ENCODE results near the gene CALML6.

CALML6 gene

GRCh38 chr1:1956586-1957532 lies 41.8 kb downstream of the CALML6 start:
- Histone ChIP-seq H3K9ac (ENCODE audit: low read length) (no peak overlapping the region), H3K4me3 (ENCODE audit: low read length) (no peak overlapping the region), H3K4me1 (ENCODE audit: control insufficient read depth, insufficient read depth, low read length) (peaks cover 20% of the 10 kb centered on the region), H3K36me3 (ENCODE audit: control insufficient read depth, insufficient read depth, low read length, severe bottlenecking) (no peaks in the 10 kb centered on the region), H3K9me3 (ENCODE audit: control insufficient read depth, low read length) (no peaks in the 10 kb centered on the region), H3K27me3 (replicated peaks; ENCODE audit: control insufficient read depth, insufficient read depth, low read length) (peaks cover 39% of the 10 kb centered on the region)
- no peak for DNase-seq (ENCODE audit: low read depth)

DNA sequence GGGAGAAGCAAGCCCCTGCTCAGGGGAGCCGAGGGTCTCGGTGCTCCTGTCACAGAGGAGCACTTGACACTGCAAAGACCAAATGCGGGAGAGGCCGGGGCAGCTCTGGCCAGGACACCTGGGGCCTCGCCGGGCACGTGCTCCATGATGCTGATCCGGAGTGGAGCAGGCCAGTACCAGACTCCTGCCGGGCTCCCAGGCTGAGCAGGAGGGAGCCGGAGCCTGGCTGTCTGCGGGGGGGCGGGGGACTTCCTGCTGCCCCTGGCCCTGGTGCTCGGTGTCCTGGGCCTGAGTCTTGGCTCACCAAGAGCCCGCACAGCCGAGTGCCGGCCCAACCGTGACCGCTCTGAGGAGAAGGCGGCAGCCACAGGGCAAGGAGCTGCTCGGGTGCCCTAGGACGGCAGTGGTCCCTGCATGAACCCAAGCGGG lies 42.5 kb downstream of the CALML6 start:
- Histone ChIP-seq H3K9me3 (ENCODE audit: control insufficient read depth, low read length) (peaks cover under 1% of the 10 kb centered on the region), H3K36me3 (ENCODE audit: control insufficient read depth, insufficient read depth, low read length, severe bottlenecking) (no peaks in the 10 kb centered on the region), H3K4me3 (ENCODE audit: low read length) (no peak overlapping the region), H3K4me1 (ENCODE audit: control insufficient read depth, insufficient read depth, low read length) (peaks cover 20% of the 10 kb centered on the region), H3K27me3 (replicated peaks; ENCODE audit: control insufficient read depth, insufficient read depth, low read length) (peaks cover 35% of the 10 kb centered on the region), H3K9ac (ENCODE audit: low read length) (no peak overlapping the region)
- DNase-seq (ENCODE audit: low read depth): no peak

DNA sequence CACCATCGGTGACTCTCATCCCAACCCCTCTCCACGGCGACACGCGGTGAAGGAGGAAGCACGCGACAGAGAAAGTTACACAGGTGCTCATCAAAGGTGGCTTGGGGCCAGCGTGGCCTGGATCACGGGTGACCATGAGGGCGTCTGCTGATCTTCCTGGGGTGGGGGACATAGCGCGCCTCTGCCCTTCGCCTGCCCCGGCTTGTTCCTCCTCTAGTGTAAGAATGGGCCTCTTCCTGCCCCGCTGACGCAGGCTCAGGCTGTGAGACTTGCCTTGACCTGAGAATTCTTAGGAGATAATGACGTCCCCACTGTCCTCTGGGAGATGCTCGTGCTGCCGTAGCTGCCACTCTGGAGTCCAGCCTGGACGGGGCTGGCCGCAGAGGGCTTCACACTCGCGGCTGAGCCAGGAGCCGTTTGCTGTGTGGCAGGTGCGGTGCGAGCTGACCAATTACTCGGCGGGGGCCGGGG lies 43.0 kb downstream of the CALML6 start:
- Histone ChIP-seq H3K4me3 (ENCODE audit: low read length) (no peak overlapping the region), H3K4me1 (ENCODE audit: control insufficient read depth, insufficient read depth, low read length) (peaks cover 20% of the 10 kb centered on the region), H3K36me3 (ENCODE audit: control insufficient read depth, insufficient read depth, low read length, severe bottlenecking) (no peaks in the 10 kb centered on the region), H3K27me3 (replicated peaks; ENCODE audit: control insufficient read depth, insufficient read depth, low read length) (peaks cover 37% of the 10 kb centered on the region), H3K9ac (ENCODE audit: low read length) (no peak overlapping the region), H3K9me3 (ENCODE audit: control insufficient read depth, low read length) (peaks cover 6% of the 10 kb centered on the region)
- DNase-seq (ENCODE audit: low read depth): no peak

GRCh38 chr1:1959459-1959839 lies 44.4 kb downstream of the CALML6 start:
- peaks cover 20% of the 10 kb centered on the region for H3K4me1 ChIP-seq (ENCODE audit: control insufficient read depth, insufficient read depth, low read length)
- peaks cover 37% of the 10 kb centered on the region for H3K27me3 ChIP-seq (replicated peaks; ENCODE audit: control insufficient read depth, insufficient read depth, low read length)
- H3K9ac ChIP-seq (ENCODE audit: low read length): no peak overlapping the region
- no peaks in the 10 kb centered on the region for H3K36me3 ChIP-seq (ENCODE audit: control insufficient read depth, insufficient read depth, low read length, severe bottlenecking)
- no peak for DNase-seq (ENCODE audit: low read depth)
- H3K4me3 ChIP-seq (ENCODE audit: low read length): no peak overlapping the region
- peaks cover 6% of the 10 kb centered on the region for H3K9me3 ChIP-seq (ENCODE audit: control insufficient read depth, low read length)

GRCh38 chr1:1959840-1960479 lies 44.9 kb downstream of the CALML6 start:
- peaks cover 42% of the 10 kb centered on the region for H3K27me3 ChIP-seq (replicated peaks; ENCODE audit: control insufficient read depth, insufficient read depth, low read length)
- H3K9me3 ChIP-seq (ENCODE audit: control insufficient read depth, low read length): peaks cover 6% of the 10 kb centered on the region
- H3K9ac ChIP-seq (ENCODE audit: low read length): no peak overlapping the region
- no peak overlapping the region for H3K4me3 ChIP-seq (ENCODE audit: low read length)
- peaks cover 20% of the 10 kb centered on the region for H3K4me1 ChIP-seq (ENCODE audit: control insufficient read depth, insufficient read depth, low read length)
- peak; percentile 66 for DNase-seq (ENCODE audit: low read depth)
- no peaks in the 10 kb centered on the region for H3K36me3 ChIP-seq (ENCODE audit: control insufficient read depth, insufficient read depth, low read length, severe bottlenecking)

GRCh38 chr1:1960480-1961196 lies 45.6 kb downstream of the CALML6 start:
- H3K9me3 ChIP-seq (ENCODE audit: control insufficient read depth, low read length): peaks cover 6% of the 10 kb centered on the region
- no peak overlapping the region for H3K4me3 ChIP-seq (ENCODE audit: low read length)
- H3K9ac ChIP-seq (ENCODE audit: low read length): no peak overlapping the region
- H3K4me1 ChIP-seq (ENCODE audit: control insufficient read depth, insufficient read depth, low read length): peaks cover 20% of the 10 kb centered on the region
- H3K27me3 ChIP-seq (replicated peaks; ENCODE audit: control insufficient read depth, insufficient read depth, low read length): peaks cover 47% of the 10 kb centered on the region
- no peak for DNase-seq (ENCODE audit: low read depth)
- no peaks in the 10 kb centered on the region for H3K36me3 ChIP-seq (ENCODE audit: control insufficient read depth, insufficient read depth, low read length, severe bottlenecking)

- peaks cover 43% of the 10 kb centered on the region for H3K27me3 ChIP-seq (replicated peaks; ENCODE audit: control insufficient read depth, insufficient read depth, low read length)
- no peak overlapping the region for H3K4me3 ChIP-seq (ENCODE audit: low read length)
- DNase-seq (ENCODE audit: low read depth): no peak
- H3K4me1 ChIP-seq (ENCODE audit: control insufficient read depth, insufficient read depth, low read length): peaks cover 20% of the 10 kb centered on the region
- H3K36me3 ChIP-seq (ENCODE audit: control insufficient read depth, insufficient read depth, low read length, severe bottlenecking): no peaks in the 10 kb centered on the region
- H3K9ac ChIP-seq (ENCODE audit: low read length): no peak overlapping the region
- peaks cover 6% of the 10 kb centered on the region for H3K9me3 ChIP-seq (ENCODE audit: control insufficient read depth, low read length)
These were observed 47.7 kb downstream of the CALML6 start for GRCh38 chr1:1962752-1963151.

DNA sequence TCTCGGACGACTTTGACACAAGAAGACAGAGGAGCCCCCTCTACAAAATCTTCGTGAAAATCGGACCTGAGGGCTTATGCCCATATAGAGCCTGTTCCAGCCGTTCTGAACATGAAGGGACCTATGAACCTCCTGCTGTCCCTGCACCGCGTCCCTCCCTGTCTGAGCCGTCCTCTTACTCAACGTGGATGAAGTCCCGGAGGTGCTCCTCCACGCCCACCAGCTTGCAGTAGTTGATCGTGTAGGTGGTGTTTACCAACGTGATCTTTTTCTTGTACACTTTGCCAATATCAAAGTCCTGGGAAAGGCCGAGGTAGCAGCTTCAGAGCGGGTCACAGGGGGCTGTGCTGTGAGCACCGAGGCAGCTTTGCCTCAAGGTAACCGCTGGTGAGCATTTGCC lies 48.5 kb downstream of the CALML6 start:
- Histone ChIP-seq H3K9ac (ENCODE audit: low read length) (no peak overlapping the region), H3K36me3 (ENCODE audit: control insufficient read depth, insufficient read depth, low read length, severe bottlenecking) (no peaks in the 10 kb centered on the region), H3K27me3 (replicated peaks; ENCODE audit: control insufficient read depth, insufficient read depth, low read length) (peaks cover 43% of the 10 kb centered on the region)

GRCh38 chr1:1964811-1965210 lies 49.8 kb downstream of the CALML6 start:
- DNase-seq (ENCODE audit: low read depth): no peak
- Histone ChIP-seq H3K36me3 (ENCODE audit: control insufficient read depth, insufficient read depth, low read length, severe bottlenecking) (no peaks in the 10 kb centered on the region), H3K9me3 (ENCODE audit: control insufficient read depth, low read length) (peaks cover 6% of the 10 kb centered on the region), H3K9ac (ENCODE audit: low read length) (no peak overlapping the region), H3K27me3 (replicated peaks; ENCODE audit: control insufficient read depth, insufficient read depth, low read length) (peaks cover 46% of the 10 kb centered on the region), H3K4me3 (ENCODE audit: low read length) (no peak overlapping the region), H3K4me1 (ENCODE audit: control insufficient read depth, insufficient read depth, low read length) (peaks cover 16% of the 10 kb centered on the region)

More for the DNA sequence above, 48.5 kb downstream of the CALML6 start:
- Histone ChIP-seq H3K9me3 (ENCODE audit: control insufficient read depth, low read length) (peaks cover 6% of the 10 kb centered on the region), H3K4me1 (ENCODE audit: control insufficient read depth, insufficient read depth, low read length) (peaks cover 20% of the 10 kb centered on the region), H3K4me3 (ENCODE audit: low read length) (no peak overlapping the region)
- no peak for DNase-seq (ENCODE audit: low read depth)

DNA sequence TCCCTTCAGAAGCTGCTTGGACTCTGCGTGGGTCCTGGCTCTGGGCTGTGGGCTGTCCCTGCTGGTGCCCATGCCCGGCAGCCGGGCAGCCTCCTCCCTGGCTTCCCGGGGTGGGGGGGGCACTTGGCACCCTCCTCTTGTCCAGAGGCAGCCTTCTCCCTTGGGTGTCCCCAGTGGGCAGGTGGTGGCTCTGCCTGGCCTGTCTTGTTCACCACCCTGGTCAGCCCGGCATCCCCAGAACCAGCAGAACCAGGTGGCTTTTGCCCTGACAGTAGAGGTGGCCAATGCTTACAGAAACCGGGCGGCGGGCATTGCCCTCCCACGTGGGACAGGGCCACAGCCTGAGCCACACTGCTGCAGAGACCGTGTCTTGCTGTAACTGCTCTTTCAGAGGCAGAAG lies 50.5 kb downstream of the CALML6 start:
- Histone ChIP-seq H3K4me1 (ENCODE audit: control insufficient read depth, insufficient read depth, low read length) (peaks cover 9% of the 10 kb centered on the region), H3K9me3 (ENCODE audit: control insufficient read depth, low read length) (peaks cover 6% of the 10 kb centered on the region), H3K4me3 (ENCODE audit: low read length) (no peak overlapping the region), H3K9ac (ENCODE audit: low read length) (no peak overlapping the region), H3K36me3 (ENCODE audit: control insufficient read depth, insufficient read depth, low read length, severe bottlenecking) (no peaks in the 10 kb centered on the region), H3K27me3 (replicated peaks; ENCODE audit: control insufficient read depth, insufficient read depth, low read length) (peaks cover 50% of the 10 kb centered on the region)
- no peak for DNase-seq (ENCODE audit: low read depth)
